HG03469 (cell line): ENCODE measurements around the gene GRIP2.

Experiments used
- ATAC-seq: cut with Tn5 transposase; IDR thresholded peaks from one replicate; pipeline ENCODE4 v1.9.1; 2021; ENCODE audit warnings: mild to moderate bottlenecking, moderate library complexity, moderate number of reproducible peaks; ENCODE audit not compliant: unreplicated experiment

GRIP2 gene

GRCh38 chr3:14457999-14458398 lies 82.1 kb downstream of the GRIP2 start:
- ATAC-seq: no peak

DNA sequence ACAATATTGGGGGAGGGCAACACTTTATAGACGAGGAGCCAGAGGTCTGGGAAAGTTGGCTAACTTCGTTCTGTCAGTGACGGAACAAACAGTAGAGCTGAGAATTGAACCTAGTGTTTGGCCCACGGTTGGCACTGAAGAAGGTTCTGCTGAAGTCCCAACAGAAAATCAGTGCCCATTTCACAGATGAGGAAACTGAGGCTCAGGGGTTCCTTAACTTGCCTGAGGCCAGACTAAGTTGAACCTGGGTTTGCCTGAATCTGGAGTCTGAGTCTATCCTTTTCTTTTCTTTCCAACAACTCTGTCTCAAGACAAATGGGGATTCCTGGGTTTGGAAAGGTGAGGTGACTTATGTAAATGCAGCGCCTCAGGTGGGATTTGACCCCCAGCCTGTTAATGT lies 82.7 kb downstream of the GRIP2 start:
- no peak for ATAC-seq

- ATAC-seq: no peak
Observed at GRCh38 chr3:14456794-14457193, 83.3 kb downstream of the GRIP2 start.

DNA sequence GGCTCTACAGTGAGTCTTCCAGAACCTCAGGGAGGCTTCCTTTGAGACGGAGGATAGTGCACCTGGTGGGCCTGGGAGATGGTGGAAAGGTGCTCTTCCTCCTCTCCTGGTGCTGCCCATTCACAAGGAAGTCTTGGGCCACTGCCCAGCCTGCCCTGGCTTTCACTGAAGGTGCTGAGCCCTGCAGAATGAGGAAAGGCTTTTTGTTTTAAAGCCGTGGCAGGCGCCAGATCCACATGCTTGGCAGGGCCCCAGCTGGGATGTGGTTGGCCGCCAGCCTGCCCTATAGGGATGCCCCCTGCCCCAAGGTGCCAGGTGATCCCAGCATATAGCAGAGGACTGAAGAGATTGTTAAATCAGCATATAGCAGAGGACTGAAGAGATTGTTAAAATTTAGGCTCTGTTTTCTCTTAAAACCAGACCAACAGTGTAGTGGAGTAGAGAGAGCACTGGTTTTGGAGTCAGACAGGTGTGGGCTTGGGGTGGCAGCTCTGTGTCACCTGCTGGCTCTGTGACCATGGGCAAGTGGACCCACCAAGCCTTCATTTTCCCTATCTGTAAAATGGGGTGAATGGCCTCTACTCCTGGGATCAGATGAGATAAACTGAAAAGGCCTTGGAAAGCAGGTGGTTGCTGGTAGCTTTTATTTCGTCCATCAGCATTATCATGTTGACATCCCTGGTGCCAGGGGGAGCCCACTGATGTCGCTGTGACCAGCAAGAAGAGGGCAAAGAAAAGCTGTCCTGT lies 84.4 kb downstream of the GRIP2 start:
- ATAC-seq: no peak

DNA sequence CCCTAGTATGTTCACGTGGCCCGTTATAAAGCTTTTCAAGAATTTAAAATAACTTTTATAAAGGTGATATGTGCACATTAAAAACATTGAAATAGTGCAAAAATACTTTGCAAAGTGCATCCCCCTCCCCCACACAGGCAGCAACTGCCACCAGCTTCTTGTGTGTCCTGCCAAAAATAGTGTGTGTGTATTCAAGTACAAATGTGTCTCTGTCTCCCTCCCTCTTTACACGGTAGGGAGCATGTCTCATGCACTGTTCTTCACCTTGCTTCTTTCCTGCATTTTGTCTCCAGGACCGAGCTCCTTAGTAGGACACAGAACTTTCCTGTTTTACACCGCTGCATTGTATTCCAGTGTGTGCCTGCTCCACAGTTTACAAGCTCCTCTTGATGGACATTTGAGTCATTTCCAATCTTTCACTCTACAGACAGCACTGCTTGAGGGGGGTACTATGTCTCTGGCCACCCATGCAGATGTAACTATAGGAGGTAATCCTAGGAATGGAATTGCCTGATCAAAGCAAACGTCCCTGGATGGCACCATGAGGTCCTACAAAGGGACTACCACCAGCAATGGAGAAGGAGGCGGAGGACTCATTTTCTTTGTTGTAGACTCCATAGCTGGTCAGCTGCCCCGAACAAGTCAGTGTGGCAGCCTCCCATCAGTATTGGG lies 85.4 kb downstream of the GRIP2 start:
- no peak for ATAC-seq

- ATAC-seq: no peak
Observed at GRCh38 chr3:14453876-14454638, 86.1 kb downstream of the GRIP2 start.

- no peak for ATAC-seq
Observed at GRCh38 chr3:14452740-14453710, 87.1 kb downstream of the GRIP2 start.

DNA sequence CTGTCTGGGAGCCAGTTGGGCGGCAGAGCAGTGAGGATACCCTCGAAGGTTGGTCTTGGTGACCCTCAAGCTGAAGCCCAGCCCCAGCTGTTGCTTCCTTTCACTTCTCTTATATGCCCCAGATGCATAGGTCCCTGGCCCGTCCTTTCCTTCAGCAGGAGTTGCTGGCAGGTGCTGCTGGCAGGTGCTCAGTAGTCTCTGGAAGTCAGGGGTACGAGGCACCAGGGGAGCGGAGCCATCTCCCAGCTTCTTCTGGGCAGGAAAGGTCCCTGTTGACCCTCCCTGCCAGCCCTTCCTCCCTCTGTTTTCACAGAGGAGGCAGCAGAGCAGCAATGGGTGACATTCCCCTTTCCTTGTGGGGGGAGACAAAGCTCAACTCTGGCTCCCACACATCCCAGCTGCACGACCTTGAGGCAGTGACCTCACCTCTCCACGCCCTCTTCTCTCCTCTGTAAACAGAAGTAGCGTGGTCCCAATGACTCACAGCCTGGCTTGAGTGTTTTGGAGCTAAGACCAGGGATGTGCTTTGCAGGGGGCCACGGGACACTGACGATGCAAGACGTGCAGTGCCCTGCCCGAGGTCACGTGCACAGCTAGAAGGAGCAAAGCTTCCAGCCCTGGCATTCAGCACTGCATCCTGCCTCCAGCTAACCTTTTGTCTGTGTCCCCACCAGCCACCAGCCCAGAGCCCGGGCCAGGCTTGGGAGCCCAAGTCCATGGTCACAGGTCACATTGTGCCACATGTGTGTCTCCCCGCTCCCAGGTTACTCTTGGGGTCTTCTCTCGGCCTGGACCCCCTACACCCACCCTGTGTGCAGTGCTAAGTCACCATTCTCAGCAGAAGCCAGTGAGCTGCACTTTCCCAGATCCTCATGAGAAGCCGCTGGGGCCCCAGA lies 88.0 kb downstream of the GRIP2 start:
- ATAC-seq: no peak

DNA sequence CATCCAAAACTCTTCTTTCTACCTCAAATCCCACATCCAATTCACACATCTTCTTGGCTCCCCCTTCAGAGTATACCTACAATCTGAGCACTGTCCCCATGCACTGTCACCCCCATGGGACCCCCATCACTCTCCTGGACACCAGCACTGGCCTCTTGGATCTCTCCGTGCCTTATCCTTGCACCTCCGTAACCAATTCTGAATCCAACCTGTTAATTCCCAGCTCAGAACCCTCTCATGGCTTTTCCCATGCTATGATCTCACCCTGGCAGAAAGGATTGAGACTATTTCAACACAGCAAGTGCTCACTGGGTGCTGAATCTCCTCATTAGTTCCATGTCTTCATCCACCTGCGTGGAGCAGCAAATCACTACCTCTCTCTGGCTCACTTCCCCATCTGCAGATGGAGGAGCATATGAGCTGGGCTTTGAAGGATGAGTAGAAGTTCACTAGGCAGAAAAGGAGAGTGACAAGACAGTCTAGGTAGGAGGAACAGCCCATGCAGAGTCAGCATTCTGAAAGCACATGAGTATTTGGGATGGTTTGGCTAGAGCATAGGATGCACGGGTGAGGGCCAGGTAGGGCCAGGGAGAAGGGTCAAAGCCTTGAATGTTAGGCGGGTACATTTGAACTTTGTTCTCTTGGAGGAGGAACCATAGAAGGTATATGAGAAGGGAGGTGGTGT lies 89.1 kb downstream of the GRIP2 start:
- no peak for ATAC-seq

DNA sequence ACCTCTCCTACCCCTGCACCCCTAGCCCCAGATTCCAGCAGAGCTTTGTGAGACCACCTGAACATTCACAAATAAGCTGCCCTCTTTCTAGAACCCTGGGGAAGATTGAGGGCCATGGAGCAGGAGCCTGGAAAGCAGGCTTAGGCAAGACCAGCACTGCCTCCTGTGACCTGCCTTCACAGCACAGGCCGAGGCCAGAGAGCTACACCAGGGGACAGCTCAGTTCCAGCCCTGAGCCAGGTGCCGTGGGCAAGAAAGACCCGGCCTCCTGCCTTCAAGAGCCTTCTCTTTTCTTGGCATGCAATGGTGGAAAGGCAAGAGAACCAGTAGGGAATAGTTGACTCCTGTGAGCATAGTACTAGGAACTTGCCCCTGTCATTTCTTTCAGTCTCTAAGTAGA lies 89.6 kb downstream of the GRIP2 start:
- no peak for ATAC-seq

GRCh38 chr3:14448756-14449727 lies 91.1 kb downstream of the GRIP2 start:
- ATAC-seq: no peak

GRCh38 chr3:14448063-14448462 lies 92.1 kb downstream of the GRIP2 start:
- no peak for ATAC-seq

- no peak for ATAC-seq
Observed at GRCh38 chr3:14446988-14447570, 93.1 kb downstream of the GRIP2 start.

- no peak for ATAC-seq
Observed at GRCh38 chr3:14445773-14446172, 94.4 kb downstream of the GRIP2 start.

- no peak for ATAC-seq
Observed at GRCh38 chr3:14444380-14444779, 95.8 kb downstream of the GRIP2 start.

DNA sequence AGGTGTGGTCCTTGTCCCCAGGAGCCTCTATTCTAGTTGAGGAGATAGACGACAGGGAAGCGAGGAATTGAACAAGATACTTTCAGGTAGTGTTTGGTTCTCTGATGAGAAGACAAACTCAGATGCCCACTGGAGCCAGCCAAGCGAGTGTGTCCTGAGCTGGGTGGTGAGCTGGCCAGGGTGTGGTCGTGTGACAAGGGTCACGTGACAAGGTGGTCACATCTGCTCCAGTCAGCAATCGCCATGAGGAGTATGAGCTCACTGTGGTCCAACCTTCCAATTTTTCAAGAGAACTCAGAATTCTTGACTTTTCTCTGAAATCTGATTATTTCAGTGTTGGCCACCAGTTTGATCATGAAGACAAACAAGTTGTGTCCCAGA lies 98.2 kb downstream of the GRIP2 start:
- no peak for ATAC-seq

- no peak for ATAC-seq
Observed at GRCh38 chr3:14441240-14441919, 98.8 kb downstream of the GRIP2 start.
